PC-3 (cell line): ENCODE measurements around the gene SLC6A4.

ENCODE experiments used
- EZH2 ChIP-seq: fragments of 300-600 bp; sonication (generic); IDR thresholded peaks from one replicate; pipeline ENCODE4 v1.6.1; 2017; ENCODE audit warnings: antibody characterized with exemption, mild to moderate bottlenecking, low read length; ENCODE audit not compliant: unreplicated experiment
- EZH2phosphoT487 ChIP-seq: fragments of 300-600 bp; sonication (generic); IDR thresholded peaks from 2 replicates; pipeline ENCODE4 v1.6.1; 2018; ENCODE audit warnings: mild to moderate bottlenecking, antibody characterized with exemption, low read length, borderline replicate concordance
- TF ChIP-seq, protein P1 (sequence below): fragments of 300-600 bp; sonication (generic); conservative IDR thresholded peaks from 2 replicates; pipeline ENCODE4 v1.5.1; 2017; ENCODE audit warnings: antibody characterized with exemption, low read depth, mild to moderate bottlenecking, low read length

DNA sequence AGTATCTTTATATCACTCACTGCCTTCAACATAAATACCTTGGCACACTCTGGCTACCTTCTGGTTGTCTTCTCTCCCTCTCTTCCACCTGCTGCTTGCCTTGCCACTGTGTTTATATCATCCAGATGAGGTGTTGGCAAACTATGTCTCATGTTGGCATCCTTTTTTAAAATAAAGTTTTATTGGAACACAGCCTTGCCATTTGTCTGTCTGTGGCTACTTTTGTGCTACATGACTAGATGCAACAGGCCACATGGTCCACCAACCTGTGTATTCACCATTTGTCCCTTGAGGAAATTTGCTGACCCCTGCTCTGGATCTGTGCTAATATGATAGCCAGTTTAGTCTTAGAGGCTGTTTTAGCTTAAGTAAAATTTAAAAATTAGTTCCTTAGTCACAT lies 82.0 kb downstream of the SLC6A4 start:
- TF ChIP-seq, protein P1, sequence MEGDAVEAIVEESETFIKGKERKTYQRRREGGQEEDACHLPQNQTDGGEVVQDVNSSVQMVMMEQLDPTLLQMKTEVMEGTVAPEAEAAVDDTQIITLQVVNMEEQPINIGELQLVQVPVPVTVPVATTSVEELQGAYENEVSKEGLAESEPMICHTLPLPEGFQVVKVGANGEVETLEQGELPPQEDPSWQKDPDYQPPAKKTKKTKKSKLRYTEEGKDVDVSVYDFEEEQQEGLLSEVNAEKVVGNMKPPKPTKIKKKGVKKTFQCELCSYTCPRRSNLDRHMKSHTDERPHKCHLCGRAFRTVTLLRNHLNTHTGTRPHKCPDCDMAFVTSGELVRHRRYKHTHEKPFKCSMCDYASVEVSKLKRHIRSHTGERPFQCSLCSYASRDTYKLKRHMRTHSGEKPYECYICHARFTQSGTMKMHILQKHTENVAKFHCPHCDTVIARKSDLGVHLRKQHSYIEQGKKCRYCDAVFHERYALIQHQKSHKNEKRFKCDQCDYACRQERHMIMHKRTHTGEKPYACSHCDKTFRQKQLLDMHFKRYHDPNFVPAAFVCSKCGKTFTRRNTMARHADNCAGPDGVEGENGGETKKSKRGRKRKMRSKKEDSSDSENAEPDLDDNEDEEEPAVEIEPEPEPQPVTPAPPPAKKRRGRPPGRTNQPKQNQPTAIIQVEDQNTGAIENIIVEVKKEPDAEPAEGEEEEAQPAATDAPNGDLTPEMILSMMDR, result no peak
- TF ChIP-seq EZH2 (no peak), EZH2phosphoT487 (no peak)
